ENCODE results near the gene FGD5.
A peak's percentile ranks its signal among the peaks of the same experiment; 100 is the strongest.

The FGD5 gene

GRCh38 chr3:14925729-14926591 is 107.2 kb downstream of the FGD5 start:
- peak; percentile 23 for DNase-seq (ENCODE audit: extremely low read depth, insufficient read length)
- Histone ChIP-seq H3K27me3 (replicated peaks; ENCODE audit: control insufficient read depth, insufficient read depth, low read length) (no peaks in the 10 kb centered on the region; the same call in 1 of the 2 replicates), H3K4me3 (replicated peaks; ENCODE audit: low read depth, low read length) (no peak overlapping the region), H3K36me3 (ENCODE audit: control insufficient read depth, insufficient read depth, low read length) (no peaks in the 10 kb centered on the region)
- TF ChIP-seq CTCF (IDR thresholded peaks at IDR 0.05; ENCODE audit: insufficient read depth, low read length, poor library complexity, severe bottlenecking): peak; percentile 61

- no peak overlapping the region for H3K4me3 ChIP-seq (replicated peaks; ENCODE audit: low read depth, low read length)
Measured at GRCh38 chr3:14926592-14926991, 107.8 kb downstream of the FGD5 start.

GRCh38 chr3:14927308-14927707 is 108.5 kb downstream of the FGD5 start:
- Histone ChIP-seq H3K36me3 (ENCODE audit: control insufficient read depth, insufficient read depth, low read length) (no peaks in the 10 kb centered on the region), H3K27me3 (replicated peaks; ENCODE audit: control insufficient read depth, insufficient read depth, low read length) (no peaks in the 10 kb centered on the region; the same call in 1 of the 2 replicates), H3K4me3 (replicated peaks; ENCODE audit: low read depth, low read length) (no peak overlapping the region)
- TF ChIP-seq CTCF (IDR thresholded peaks at IDR 0.05; ENCODE audit: insufficient read depth, low read length, poor library complexity, severe bottlenecking): no peak
- DNase-seq (ENCODE audit: extremely low read depth, insufficient read length): no peak

More at GRCh38 chr3:14926592-14926991, 107.8 kb downstream of the FGD5 start:
- TF ChIP-seq CTCF (IDR thresholded peaks at IDR 0.05; ENCODE audit: insufficient read depth, low read length, poor library complexity, severe bottlenecking): no peak
- H3K36me3 ChIP-seq (ENCODE audit: control insufficient read depth, insufficient read depth, low read length): no peaks in the 10 kb centered on the region
- DNase-seq (ENCODE audit: extremely low read depth, insufficient read length): no peak
- H3K27me3 ChIP-seq (replicated peaks; ENCODE audit: control insufficient read depth, insufficient read depth, low read length): no peaks in the 10 kb centered on the region; the same call in 1 of the 2 replicates

GRCh38 chr3:14929310-14930074 is 110.7 kb downstream of the FGD5 start:
- no peak for TF ChIP-seq CTCF (IDR thresholded peaks at IDR 0.05; ENCODE audit: insufficient read depth, low read length, poor library complexity, severe bottlenecking)
- H3K36me3 ChIP-seq (ENCODE audit: control insufficient read depth, insufficient read depth, low read length): no peaks in the 10 kb centered on the region
- DNase-seq (ENCODE audit: extremely low read depth, insufficient read length): no peak
- H3K4me3 ChIP-seq (replicated peaks; ENCODE audit: low read depth, low read length): no peak overlapping the region
- H3K27me3 ChIP-seq (replicated peaks; ENCODE audit: control insufficient read depth, insufficient read depth, low read length): no peaks in the 10 kb centered on the region

- no peaks in the 10 kb centered on the region for H3K27me3 ChIP-seq (replicated peaks; ENCODE audit: control insufficient read depth, insufficient read depth, low read length)
- no peak for DNase-seq (ENCODE audit: extremely low read depth, insufficient read length)
- H3K36me3 ChIP-seq (ENCODE audit: control insufficient read depth, insufficient read depth, low read length): no peaks in the 10 kb centered on the region
- TF ChIP-seq CTCF (IDR thresholded peaks at IDR 0.05; ENCODE audit: insufficient read depth, low read length, poor library complexity, severe bottlenecking): no peak
- H3K4me3 ChIP-seq (replicated peaks; ENCODE audit: low read depth, low read length): no peak overlapping the region
Measured at GRCh38 chr3:14933820-14934425, 115.2 kb downstream of the FGD5 start.

Measured in GM06990 (cell line).